Breast epithelium (tissue), 3 donors: ENCODE results near the gene GAS7.

Experiments
- POLR2A ChIP-seq: fragments of 450-650 bp; IDR thresholded peaks from one replicate; pipeline ENCODE4 v1.6.1; 2016; ENCODE audit warnings: antibody characterized with exemption, mild to moderate bottlenecking, moderate library complexity
- POLR2AphosphoS5 ChIP-seq, 3 donors: sonication (generic); formaldehyde crosslinking; IDR thresholded peaks; one replicate each; pipeline ENCODE4 v1.6.1; 2017; ENCODE audit warnings: antibody characterized with exemption in 3 of 3
- TF ChIP-seq, protein P1 (sequence below), 3 donors: fragments of 450-650 bp; IDR thresholded peaks; one replicate each; pipeline ENCODE4 v1.5.1; 2016 to 2017; ENCODE audit warnings: antibody characterized with exemption in 3 of 3, mild to moderate bottlenecking in 3 of 3, moderate library complexity in 3 of 3

DNA sequence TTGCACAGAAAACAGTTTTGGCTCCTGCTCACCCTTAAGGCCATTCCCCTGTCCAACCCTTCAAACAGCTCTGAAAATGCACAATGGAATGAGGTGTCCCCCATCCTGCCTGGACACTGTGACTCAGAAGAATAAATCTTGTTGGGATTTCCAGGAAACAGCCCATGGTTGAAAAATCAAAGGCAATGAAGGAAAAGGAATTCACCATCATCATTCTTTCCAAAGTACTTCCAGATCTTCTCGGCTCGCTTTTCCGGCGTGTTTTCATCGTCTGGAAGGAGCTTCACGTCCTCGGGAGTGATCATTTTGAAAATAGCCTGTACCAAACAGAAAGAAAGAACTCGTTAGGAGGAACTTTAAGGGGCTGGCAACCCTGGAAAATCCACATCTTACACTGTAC, 297.6 kb downstream of the GAS7 start:
- TF ChIP-seq, protein P1, sequence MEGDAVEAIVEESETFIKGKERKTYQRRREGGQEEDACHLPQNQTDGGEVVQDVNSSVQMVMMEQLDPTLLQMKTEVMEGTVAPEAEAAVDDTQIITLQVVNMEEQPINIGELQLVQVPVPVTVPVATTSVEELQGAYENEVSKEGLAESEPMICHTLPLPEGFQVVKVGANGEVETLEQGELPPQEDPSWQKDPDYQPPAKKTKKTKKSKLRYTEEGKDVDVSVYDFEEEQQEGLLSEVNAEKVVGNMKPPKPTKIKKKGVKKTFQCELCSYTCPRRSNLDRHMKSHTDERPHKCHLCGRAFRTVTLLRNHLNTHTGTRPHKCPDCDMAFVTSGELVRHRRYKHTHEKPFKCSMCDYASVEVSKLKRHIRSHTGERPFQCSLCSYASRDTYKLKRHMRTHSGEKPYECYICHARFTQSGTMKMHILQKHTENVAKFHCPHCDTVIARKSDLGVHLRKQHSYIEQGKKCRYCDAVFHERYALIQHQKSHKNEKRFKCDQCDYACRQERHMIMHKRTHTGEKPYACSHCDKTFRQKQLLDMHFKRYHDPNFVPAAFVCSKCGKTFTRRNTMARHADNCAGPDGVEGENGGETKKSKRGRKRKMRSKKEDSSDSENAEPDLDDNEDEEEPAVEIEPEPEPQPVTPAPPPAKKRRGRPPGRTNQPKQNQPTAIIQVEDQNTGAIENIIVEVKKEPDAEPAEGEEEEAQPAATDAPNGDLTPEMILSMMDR (IDR thresholded peaks at IDR 0.05): no peak
- TF ChIP-seq POLR2A (no peak), POLR2AphosphoS5 (IDR thresholded peaks at IDR 0.05) (peak in 1 of 3 donors; percentile 59)
